K562 (cell line): ENCODE results near the gene NINJ1. TPM values are rescaled to one million over a fixed set of nuclear protein-coding genes. Genes with fewer than 3 reads are reported as not detected.

Experiments used
- ATAC-seq: fragments of 200-7000 bp; cut with Tn5 transposase; 3 replicates; pipeline ENCODE4 v1.9.1; 2020; ENCODE audit warnings: moderate library complexity
- BruUV-seq: library from RNA; stranded (reverse); fragments of 400-500 nt; replicated peaks from 2 replicates; lab custom pipeline; 2021; lab: Mats Ljungman, UMichigan
- CTCF ChIA-PET: fragments of 300-600 bp; formaldehyde crosslinking; extraction: SDS; loops from one replicate; lab custom pipeline; 2021; ENCODE audit warnings: low intra/inter-chr PET ratio; lab: Yijun Ruan, JAX
- POLR2A ChIA-PET: fragments of 300-600, 350-650 bp; sonication (Branson Sonifier 250); formaldehyde crosslinking; extraction: SDS; loops from one replicate; lab custom pipeline; 2021; ENCODE audit warnings: antibody characterized with exemption, inconsistent platforms; lab: Yijun Ruan, JAX
- DNase-seq, 4 experiments: peaks; one replicate each; pipeline versions ENCODE4 v3.0.0 to v3.0.0-alpha.2; 2011 to 2018; ENCODE audit warnings: low spot score in 3 of 4, mixed read lengths in 3 of 4; ENCODE audit errors: extremely low read depth in 1 of 4
- FAIRE-seq: peaks from 2 replicates; lab custom pipeline; 2011; peaks lifted over from hg19 to GRCh38; lab: Jason Lieb, UNC
- H2AFZ ChIP-seq: 2 replicates; pipeline ENCODE4 v1.6.0; 2011; ENCODE audit warnings: low read depth, low read length, control low read depth, inconsistent platforms
- H3K27ac ChIP-seq: fragments of 200-600 bp; 3 replicates; pipeline ENCODE4 v1.8.0; 2011; ENCODE audit warnings: low read depth, mild to moderate bottlenecking, control low read depth, inconsistent platforms, low read length, moderate library complexity, mixed read lengths; ENCODE audit errors: extremely low read depth
- H3K27me3 ChIP-seq, 2 experiments: fragments of 300-600 bp in 1 of 2; 2 replicates in 1 of 2; 3 replicates in 1 of 2; pipeline versions ENCODE4 v1.6.0 to v1.8.0; 2011; ENCODE audit warnings: inconsistent platforms in 2 of 2, low read length in 2 of 2, mild to moderate bottlenecking in 1 of 2, mixed read lengths in 1 of 2, moderate library complexity in 1 of 2; ENCODE audit not compliant: control insufficient read depth in 2 of 2, insufficient read depth in 2 of 2
- H3K36me3 ChIP-seq: fragments of 300-600 bp; 3 replicates; pipeline ENCODE4 v1.8.0; 2011; ENCODE audit warnings: mild to moderate bottlenecking, low read length, inconsistent platforms; ENCODE audit not compliant: control insufficient read depth, insufficient read depth
- H3K4me1 ChIP-seq, 2 experiments: fragments of 200-600 bp in 1 of 2; replicated peaks in 1 of 2; 2 replicates in 1 of 2; 3 replicates in 1 of 2; pipeline versions ENCODE4 v1.5.1 to v1.8.0; 2011; ENCODE audit warnings: inconsistent platforms in 2 of 2, low read length in 2 of 2, mild to moderate bottlenecking in 1 of 2, mixed read lengths in 1 of 2, moderate library complexity in 1 of 2; ENCODE audit not compliant: control insufficient read depth in 2 of 2, insufficient read depth in 2 of 2
- H3K4me2 ChIP-seq: 2 replicates; pipeline ENCODE4 v1.6.1; 2011; ENCODE audit warnings: low read length, control low read depth, inconsistent platforms, mixed read lengths; ENCODE audit not compliant: insufficient read depth
- H3K4me3 ChIP-seq: fragments of 200-600 bp; sonication (generic), shearing (Covaris generic); 2 replicates; pipeline ENCODE4 v1.5.1; 2016; ENCODE audit warnings: control low read depth, inconsistent platforms
- H3K79me2 ChIP-seq: fragments of 200-600 bp; 3 replicates; pipeline ENCODE4 v1.8.0; 2011; ENCODE audit warnings: low read length, inconsistent platforms; ENCODE audit not compliant: control insufficient read depth, insufficient read depth
- H3K9ac ChIP-seq, 2 experiments: 2 replicates each; pipeline versions ENCODE4 v1.6.0 to v1.6.1; 2011; ENCODE audit warnings: low read depth in 2 of 2, low read length in 2 of 2, control low read depth in 1 of 2, inconsistent platforms in 1 of 2, mild to moderate bottlenecking in 1 of 2, mixed read lengths in 1 of 2; ENCODE audit not compliant: insufficient read depth in 1 of 2
- H3K9me1 ChIP-seq: one replicate; pipeline ENCODE4 v1.6.0; 2011; ENCODE audit warnings: inconsistent platforms, mild to moderate bottlenecking, low read length, moderate library complexity; ENCODE audit not compliant: control insufficient read depth, insufficient read depth
- H3K9me3 ChIP-seq: replicated peaks from 2 replicates; pipeline ENCODE4 v1.5.1; 2011; ENCODE audit warnings: low read depth, low read length, inconsistent platforms; ENCODE audit not compliant: control insufficient read depth, insufficient read depth
- H4K20me1 ChIP-seq: replicated peaks from 2 replicates; pipeline ENCODE4 v1.6.1; 2011; ENCODE audit warnings: low read length, inconsistent platforms, mixed read lengths; ENCODE audit not compliant: control insufficient read depth, insufficient read depth
- BRD9 ChIP-seq: fragments of 450-650 bp; IDR thresholded peaks from 2 replicates; pipeline ENCODE4 v1.6.1; 2018; ENCODE audit warnings: low read depth; ENCODE audit not compliant: partially characterized antibody
- DMBX1 ChIP-seq: fragments of 250-450 bp; sonication (Bioruptor Pico); IDR thresholded peaks from 2 replicates; pipeline ENCODE4 v1.8.0; 2022; ENCODE audit warnings: inconsistent platforms, mild to moderate bottlenecking, moderate library complexity, borderline replicate concordance
- GTF2A2 ChIP-seq: IDR thresholded peaks from 2 replicates; pipeline ENCODE4 v1.6.1; 2016; ENCODE audit warnings: mild to moderate bottlenecking, missing genetic modification characterization, missing compliant biosample characterization
- HEY1 ChIP-seq: fragments of 250-450 bp; sonication (Bioruptor Pico); IDR thresholded peaks from 2 replicates; pipeline ENCODE4 v1.5.0; 2020; ENCODE audit warnings: mild to moderate bottlenecking, moderate library complexity, borderline replicate concordance
- HIVEP1 ChIP-seq: fragments of 250-450 bp; sonication (Bioruptor Pico); IDR thresholded peaks from 2 replicates; pipeline ENCODE4 v1.4.0; 2020; ENCODE audit warnings: mild to moderate bottlenecking
- MEF2D ChIP-seq: conservative IDR thresholded peaks from 2 replicates; pipeline ENCODE4 v1.6.1; 2016; ENCODE audit warnings: low read depth, missing genetic modification characterization, missing compliant biosample characterization
- MTA1 ChIP-seq: fragments of 450-650 bp; IDR thresholded peaks from 2 replicates; pipeline ENCODE4 v1.6.1; 2017; ENCODE audit warnings: borderline replicate concordance
- POLR2H ChIP-seq: IDR thresholded peaks from 2 replicates; pipeline ENCODE4 v1.6.1; 2016; ENCODE audit warnings: missing genetic modification characterization, low read depth, mild to moderate bottlenecking, control low read depth, missing compliant biosample characterization, moderate library complexity
- RUNX1 ChIP-seq: sonication (generic); IDR thresholded peaks from 2 replicates; pipeline ENCODE4 v1.6.1; 2016; ENCODE audit warnings: antibody characterized with exemption, low read depth
- TRIM28 ChIP-seq: fragments of 450-650 bp; IDR thresholded peaks from 2 replicates; pipeline ENCODE4 v1.6.1; 2017
- ZNF217 ChIP-seq: sonication (generic); formaldehyde crosslinking; IDR thresholded peaks from 2 replicates; pipeline ENCODE4 v1.8.0; 2022; ENCODE audit warnings: mild to moderate bottlenecking, missing genetic modification reagents
- ZNF780A ChIP-seq: fragments of 250-450 bp; sonication (Bioruptor Pico); IDR thresholded peaks from 2 replicates; pipeline ENCODE4 v1.5.0; 2021; ENCODE audit warnings: mild to moderate bottlenecking
- WGBS: fragments of 100-300 bp; shearing (Covaris generic); methylation state at CpG from one replicate; pipeline ENCODE4 v1.1.6; 2016; ENCODE audit warnings: low coverage, mixed read lengths; ENCODE audit not compliant: insufficient coverage; ENCODE audit errors: missing lambda C conversion rate; 5-methylcytosine and 5-hydroxymethylcytosine counted together
- in situ Hi-C: fragments of 300-500 bp; cut with MboI; formaldehyde crosslinking; loops from 4 replicates; pipeline ENCODE4 v1.15.0; 2018; ENCODE audit warnings: inconsistent platforms, mixed read lengths
- intact Hi-C: fragments of 100-400 bp; cut with micrococcal nuclease; formaldehyde crosslinking; loops from 2 replicates; pipeline ENCODE4 v1.14.2; 2022
- polyA plus RNA-seq, 8 experiments: library from polyadenylated mRNA; depleted of rRNA in 4 of 8; stranded (reverse) in 5 of 8; unstranded in 3 of 8; fragments of >200 nt; fragmentation: Nextera tagmentation in 2 of 8; fragmentation: Illumina TruSeq in 1 of 8; extraction: Ambion mirVana in 2 of 8; extraction: Trizol in 1 of 8; gene quantifications; 2 replicates each; pipeline versions ENCODE4 v1.2.1 to v1.2.3, GENCODE V29; 2011 to 2014; ENCODE audit warnings: inconsistent platforms in 1 of 8, missing spikeins in 1 of 8
- total RNA-seq, 7 experiments: library from RNA; depleted of rRNA in 6 of 7; stranded (reverse); fragments of >200 nt in 6 of 7; fragmentation: Illumina TruSeq in 2 of 7; extraction: Trizol in 2 of 7; gene quantifications; 2 replicates each; pipeline versions ENCODE4 v1.2.1 to v1.2.3, GENCODE V29; 2011 to 2021; ENCODE audit warnings: low replicate concordance in 1 of 7
- TF ChIP-seq, protein P1 (sequence below): fragments of 250-450 bp; sonication (Bioruptor Pico); IDR thresholded peaks from 2 replicates; pipeline ENCODE4 v1.4.0; 2020
- TF ChIP-seq, protein P2 (sequence below): fragments of 150-350 bp; IDR thresholded peaks from 2 replicates; pipeline ENCODE4 v1.6.1; 2014; ENCODE audit warnings: low read depth, mild to moderate bottlenecking, low read length, borderline replicate concordance

NINJ1 gene
- total and polyA plus RNA-seq, 9 of the 15 experiments (the other 6 are each of a cell fraction or from before 2014, with no cell fraction given): 0.13 to 8.4 (median 4.9) TPM

DNA sequence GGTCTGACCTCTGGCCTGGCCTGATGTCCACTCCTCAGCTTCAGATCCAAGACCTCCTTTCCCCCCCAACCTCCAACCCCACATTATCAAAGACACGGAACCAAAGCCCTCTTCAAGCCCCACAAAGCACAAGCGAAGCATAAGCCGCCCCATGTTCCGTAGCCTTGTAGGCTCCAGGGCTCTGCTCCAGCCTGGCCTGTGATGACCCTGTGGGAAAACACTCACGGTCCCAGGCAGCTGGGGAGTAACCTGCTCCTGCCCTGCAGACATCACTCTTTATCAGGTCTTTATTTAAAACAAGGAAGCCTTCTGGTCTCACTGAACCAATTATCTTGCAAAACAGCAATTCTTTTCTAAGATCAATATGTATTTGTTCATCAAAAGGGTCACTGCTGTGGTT, 34.5 kb upstream of the NINJ1 start:
- ATAC-seq: no peak
- ChIA-PET CTCF (no interaction called here), POLR2A (no interaction called here)
- Histone ChIP-seq H3K27me3 (peaks cover 23 to 56% of the 10 kb centered on the region in 2 experiments), H3K27ac (no peak overlapping the region), H4K20me1 (no peaks in the 10 kb centered on the region), H2AFZ (no peak overlapping the region), H3K9me3 (no peaks in the 10 kb centered on the region), H3K9ac (no peak overlapping the region), H3K4me2 (no peak overlapping the region), H3K36me3 (no peaks in the 10 kb centered on the region), H3K4me3 (no peak overlapping the region), H3K79me2 (no peaks in the 10 kb centered on the region), H3K4me1 (peaks cover 4 to 8% of the 10 kb centered on the region in 2 experiments; a peak in 3 of 5 replicates), H3K9me1 (no peaks in the 10 kb centered on the region)
- FAIRE-seq: no peak
- in situ Hi-C loops (no loop called here), intact Hi-C loops (loop anchor here (10.0 kb wide), 1 partner anchor 396 kb away; no protein-coding TSS in a partner anchor)
- WGBS: 0% methylated on average over 5 of the region's 5 CpGs
- DNase-seq: no peak
- BruUV-seq: no TSS peak
- TF ChIP-seq, protein P1, sequence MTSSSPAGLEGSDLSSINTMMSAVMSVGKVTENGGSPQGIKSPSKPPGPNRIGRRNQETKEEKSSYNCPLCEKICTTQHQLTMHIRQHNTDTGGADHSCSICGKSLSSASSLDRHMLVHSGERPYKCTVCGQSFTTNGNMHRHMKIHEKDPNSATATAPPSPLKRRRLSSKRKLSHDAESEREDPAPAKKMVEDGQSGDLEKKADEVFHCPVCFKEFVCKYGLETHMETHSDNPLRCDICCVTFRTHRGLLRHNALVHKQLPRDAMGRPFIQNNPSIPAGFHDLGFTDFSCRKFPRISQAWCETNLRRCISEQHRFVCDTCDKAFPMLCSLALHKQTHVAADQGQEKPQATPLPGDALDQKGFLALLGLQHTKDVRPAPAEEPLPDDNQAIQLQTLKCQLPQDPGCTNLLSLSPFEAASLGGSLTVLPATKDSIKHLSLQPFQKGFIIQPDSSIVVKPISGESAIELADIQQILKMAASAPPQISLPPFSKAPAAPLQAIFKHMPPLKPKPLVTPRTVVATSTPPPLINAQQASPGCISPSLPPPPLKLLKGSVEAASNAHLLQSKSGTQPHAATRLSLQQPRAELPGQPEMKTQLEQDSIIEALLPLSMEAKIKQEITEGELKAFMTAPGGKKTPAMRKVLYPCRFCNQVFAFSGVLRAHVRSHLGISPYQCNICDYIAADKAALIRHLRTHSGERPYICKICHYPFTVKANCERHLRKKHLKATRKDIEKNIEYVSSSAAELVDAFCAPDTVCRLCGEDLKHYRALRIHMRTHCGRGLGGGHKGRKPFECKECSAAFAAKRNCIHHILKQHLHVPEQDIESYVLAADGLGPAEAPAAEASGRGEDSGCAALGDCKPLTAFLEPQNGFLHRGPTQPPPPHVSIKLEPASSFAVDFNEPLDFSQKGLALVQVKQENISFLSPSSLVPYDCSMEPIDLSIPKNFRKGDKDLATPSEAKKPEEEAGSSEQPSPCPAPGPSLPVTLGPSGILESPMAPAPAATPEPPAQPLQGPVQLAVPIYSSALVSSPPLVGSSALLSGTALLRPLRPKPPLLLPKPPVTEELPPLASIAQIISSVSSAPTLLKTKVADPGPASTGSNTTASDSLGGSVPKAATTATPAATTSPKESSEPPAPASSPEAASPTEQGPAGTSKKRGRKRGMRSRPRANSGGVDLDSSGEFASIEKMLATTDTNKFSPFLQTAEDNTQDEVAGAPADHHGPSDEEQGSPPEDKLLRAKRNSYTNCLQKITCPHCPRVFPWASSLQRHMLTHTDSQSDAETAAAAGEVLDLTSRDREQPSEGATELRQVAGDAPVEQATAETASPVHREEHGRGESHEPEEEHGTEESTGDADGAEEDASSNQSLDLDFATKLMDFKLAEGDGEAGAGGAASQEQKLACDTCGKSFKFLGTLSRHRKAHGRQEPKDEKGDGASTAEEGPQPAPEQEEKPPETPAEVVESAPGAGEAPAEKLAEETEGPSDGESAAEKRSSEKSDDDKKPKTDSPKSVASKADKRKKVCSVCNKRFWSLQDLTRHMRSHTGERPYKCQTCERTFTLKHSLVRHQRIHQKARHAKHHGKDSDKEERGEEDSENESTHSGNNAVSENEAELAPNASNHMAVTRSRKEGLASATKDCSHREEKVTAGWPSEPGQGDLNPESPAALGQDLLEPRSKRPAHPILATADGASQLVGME (CRISPR knock-in tag): no peak
- TF ChIP-seq ZNF217 (no peak), HIVEP1 (no peak), POLR2H (tag) (no peak), TRIM28 (no peak), DMBX1 (CRISPR knock-in tag) (no peak), MEF2D (no peak), GTF2A2 (no peak), HEY1 (CRISPR knock-in tag) (no peak), MTA1 (no peak), RUNX1 (no peak), ZNF780A (CRISPR knock-in tag) (no peak), BRD9 (no peak)
- TF ChIP-seq, protein P2, sequence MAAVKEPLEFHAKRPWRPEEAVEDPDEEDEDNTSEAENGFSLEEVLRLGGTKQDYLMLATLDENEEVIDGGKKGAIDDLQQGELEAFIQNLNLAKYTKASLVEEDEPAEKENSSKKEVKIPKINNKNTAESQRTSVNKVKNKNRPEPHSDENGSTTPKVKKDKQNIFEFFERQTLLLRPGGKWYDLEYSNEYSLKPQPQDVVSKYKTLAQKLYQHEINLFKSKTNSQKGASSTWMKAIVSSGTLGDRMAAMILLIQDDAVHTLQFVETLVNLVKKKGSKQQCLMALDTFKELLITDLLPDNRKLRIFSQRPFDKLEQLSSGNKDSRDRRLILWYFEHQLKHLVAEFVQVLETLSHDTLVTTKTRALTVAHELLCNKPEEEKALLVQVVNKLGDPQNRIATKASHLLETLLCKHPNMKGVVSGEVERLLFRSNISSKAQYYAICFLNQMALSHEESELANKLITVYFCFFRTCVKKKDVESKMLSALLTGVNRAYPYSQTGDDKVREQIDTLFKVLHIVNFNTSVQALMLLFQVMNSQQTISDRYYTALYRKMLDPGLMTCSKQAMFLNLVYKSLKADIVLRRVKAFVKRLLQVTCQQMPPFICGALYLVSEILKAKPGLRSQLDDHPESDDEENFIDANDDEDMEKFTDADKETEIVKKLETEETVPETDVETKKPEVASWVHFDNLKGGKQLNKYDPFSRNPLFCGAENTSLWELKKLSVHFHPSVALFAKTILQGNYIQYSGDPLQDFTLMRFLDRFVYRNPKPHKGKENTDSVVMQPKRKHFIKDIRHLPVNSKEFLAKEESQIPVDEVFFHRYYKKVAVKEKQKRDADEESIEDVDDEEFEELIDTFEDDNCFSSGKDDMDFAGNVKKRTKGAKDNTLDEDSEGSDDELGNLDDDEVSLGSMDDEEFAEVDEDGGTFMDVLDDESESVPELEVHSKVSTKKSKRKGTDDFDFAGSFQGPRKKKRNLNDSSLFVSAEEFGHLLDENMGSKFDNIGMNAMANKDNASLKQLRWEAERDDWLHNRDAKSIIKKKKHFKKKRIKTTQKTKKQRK: no peak
